Measurements from ENCODE around the gene CYFIP1. TPM values are rescaled to one million over a fixed set of nuclear protein-coding genes. Genes with fewer than 3 reads are reported as not detected.

The CYFIP1 gene
- total RNA-seq, 1 donor from 2014 or later, result 120 TPM

- DNase-seq (ENCODE audit: extremely low read depth, low read depth, low spot score), result no peak
Observed at GRCh38 chr15:22827125-22827524, 153.0 kb downstream of the CYFIP1 start.

- DNase-seq (ENCODE audit: extremely low read depth, low read depth, low spot score), result no peak
Observed at GRCh38 chr15:22823495-22824128, 156.6 kb downstream of the CYFIP1 start.

GRCh38 chr15:22819651-22820050 lies 160.5 kb downstream of the CYFIP1 start:
- no peak for DNase-seq (ENCODE audit: extremely low read depth, low read depth, low spot score)

Other genes with a start within 250 kb of the CYFIP1 start
- 14.5 and 15.2 TPM in 2 replicates for gene NIPA1, start 193.7 kb downstream of the CYFIP1 start, total RNA-seq
- gene NIPA2, start 141.7 kb downstream of the CYFIP1 start, total RNA-seq, result 72.9 and 81.5 TPM in 2 replicates
- 12.8 and 14.7 TPM in 2 replicates for gene TUBGCP5, start 59.2 kb upstream of the CYFIP1 start, total RNA-seq
- not detected in 2 replicates for gene GOLGA6L1, start 156.5 kb upstream of the CYFIP1 start, total RNA-seq